ENCODE measurements around the gene LTA.

The LTA gene

GRCh38 chr6:31541658-31542521 lies 30.2 kb upstream of the LTA start, which contains the start of gene DDX39B:
DDX39B (minus strand) TSS chr6:31542003; CDS start chr6:31540532, 1,471 bp downstream.
- in situ Hi-C loops (cut with HindIII; ENCODE audit: low sequenced_read_pairs) = loop anchor here (5.0 kb wide), 1 partner anchor 75 kb away; the partner anchor contains the start of gene AIF1
- DNase-seq (ENCODE audit: low read depth) = peak; percentile 95
- H3K4me3 ChIP-seq (ENCODE audit: low read depth, low read length) = peak within 1 kb of the TSS; percentile 94
- no peak for TF ChIP-seq CTCF (IDR thresholded peaks at IDR 0.05; ENCODE audit: low read depth, low read length, missing control alignments)

GRCh38 chr6:31543639-31544038 lies 28.4 kb upstream of the LTA start:
- no peak for TF ChIP-seq CTCF (IDR thresholded peaks at IDR 0.05; ENCODE audit: low read depth, low read length, missing control alignments)
- in situ Hi-C loops (cut with HindIII; ENCODE audit: low sequenced_read_pairs) = loop anchor here (5.0 kb wide), 1 partner anchor 74 kb away; the partner anchor contains the start of gene AIF1
- no peak for DNase-seq (ENCODE audit: low read depth)
- H3K4me3 ChIP-seq (ENCODE audit: low read depth, low read length) = no peak overlapping the region

- in situ Hi-C loops (cut with HindIII; ENCODE audit: low sequenced_read_pairs) = loop anchor here (5.0 kb wide), 1 partner anchor 73 kb away; the partner anchor contains the start of gene AIF1
- no peak overlapping the region for H3K4me3 ChIP-seq (ENCODE audit: low read depth, low read length)
- no peak for DNase-seq (ENCODE audit: low read depth)
- no peak for TF ChIP-seq CTCF (IDR thresholded peaks at IDR 0.05; ENCODE audit: low read depth, low read length, missing control alignments)
These were observed 27.4 kb upstream of the LTA start for GRCh38 chr6:31544676-31545075.

GRCh38 chr6:31545291-31545690 lies 26.8 kb upstream of the LTA start:
- no peak for DNase-seq (ENCODE audit: low read depth)
- in situ Hi-C loops (cut with HindIII; ENCODE audit: low sequenced_read_pairs) = no loop called here
- peak overlapping the region; percentile 54 for H3K4me3 ChIP-seq (ENCODE audit: low read depth, low read length)
- no peak for TF ChIP-seq CTCF (IDR thresholded peaks at IDR 0.05; ENCODE audit: low read depth, low read length, missing control alignments)

- peak; percentile 84 for DNase-seq (ENCODE audit: low read depth)
- H3K4me3 ChIP-seq (ENCODE audit: low read depth, low read length) = peak within 1 kb of the TSS; percentile 54
- in situ Hi-C loops (cut with HindIII; ENCODE audit: low sequenced_read_pairs) = no loop called here
- peak; percentile 100 for TF ChIP-seq CTCF (IDR thresholded peaks at IDR 0.05; ENCODE audit: low read depth, low read length, missing control alignments)
These were observed 25.6 kb upstream of the LTA start, which contains the start of gene ATP6V1G2 for GRCh38 chr6:31546339-31546957. ATP6V1G2 (minus strand) TSS chr6:31546608; CDS start chr6:31546559, 49 bp downstream.

GRCh38 chr6:31546958-31547726 lies 24.9 kb upstream of the LTA start, which contains the start of gene NFKBIL1:
NFKBIL1 (plus strand) TSS chr6:31547608; CDS start chr6:31547695, 87 bp downstream.
- in situ Hi-C loops (cut with HindIII; ENCODE audit: low sequenced_read_pairs) = no loop called here
- no peak for TF ChIP-seq CTCF (IDR thresholded peaks at IDR 0.05; ENCODE audit: low read depth, low read length, missing control alignments)
- peak within 1 kb of the TSS; percentile 54 for H3K4me3 ChIP-seq (ENCODE audit: low read depth, low read length)
- DNase-seq (ENCODE audit: low read depth) = peak; percentile 95

Data from astrocyte of the cerebellum (primary cell).